ENCODE measurements around the gene EXOC6. TPM values are rescaled to one million over a fixed set of nuclear protein-coding genes. Genes with fewer than 3 reads are reported as not detected.

EXOC6 gene
- total RNA-seq, 1 experiment from 2014 or later: 19.2 TPM

DNA sequence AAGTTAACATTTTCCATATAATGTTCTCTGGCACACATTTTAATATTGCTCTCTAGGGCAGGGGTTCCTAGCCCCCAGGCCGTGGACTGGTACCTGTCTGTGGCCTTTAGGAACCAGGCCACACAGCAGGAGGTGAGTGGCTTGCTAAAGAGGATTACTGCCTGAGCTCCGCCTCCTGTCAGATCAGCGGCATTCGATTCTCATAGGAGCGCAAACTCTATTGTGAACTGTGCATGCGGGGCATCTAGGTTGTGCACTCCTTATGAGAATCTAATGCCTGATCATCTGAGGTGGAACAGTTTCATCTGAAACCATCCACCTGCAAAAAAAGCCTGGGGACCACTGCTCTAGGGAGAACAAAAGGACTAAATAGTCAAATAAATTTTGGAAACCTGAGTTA lies 65.7 kb downstream of the EXOC6 start:
- H3K4me1 Mint-ChIP-seq (ENCODE audit: low read depth, unreplicated experiment): no peaks in the 10 kb centered on the region
- no peaks in the 10 kb centered on the region for H3K9me3 Mint-ChIP-seq (ENCODE audit: low read depth, unreplicated experiment)
- no peaks in the 10 kb centered on the region for H3K36me3 Mint-ChIP-seq (ENCODE audit: insufficient read depth, unreplicated experiment)
- BruUV-seq (replicated peaks): no TSS peak
- no peak overlapping the region for H3K27ac Mint-ChIP-seq (ENCODE audit: unreplicated experiment)
- H3K27me3 Mint-ChIP-seq (ENCODE audit: unreplicated experiment): no peaks in the 10 kb centered on the region
- H3K4me3 Mint-ChIP-seq (ENCODE audit: low read depth, unreplicated experiment): no peak overlapping the region
- intact Hi-C loops (cut with micrococcal nuclease; ENCODE audit: unreplicated experiment): no loop called here
- TF ChIP-seq, protein P1, sequence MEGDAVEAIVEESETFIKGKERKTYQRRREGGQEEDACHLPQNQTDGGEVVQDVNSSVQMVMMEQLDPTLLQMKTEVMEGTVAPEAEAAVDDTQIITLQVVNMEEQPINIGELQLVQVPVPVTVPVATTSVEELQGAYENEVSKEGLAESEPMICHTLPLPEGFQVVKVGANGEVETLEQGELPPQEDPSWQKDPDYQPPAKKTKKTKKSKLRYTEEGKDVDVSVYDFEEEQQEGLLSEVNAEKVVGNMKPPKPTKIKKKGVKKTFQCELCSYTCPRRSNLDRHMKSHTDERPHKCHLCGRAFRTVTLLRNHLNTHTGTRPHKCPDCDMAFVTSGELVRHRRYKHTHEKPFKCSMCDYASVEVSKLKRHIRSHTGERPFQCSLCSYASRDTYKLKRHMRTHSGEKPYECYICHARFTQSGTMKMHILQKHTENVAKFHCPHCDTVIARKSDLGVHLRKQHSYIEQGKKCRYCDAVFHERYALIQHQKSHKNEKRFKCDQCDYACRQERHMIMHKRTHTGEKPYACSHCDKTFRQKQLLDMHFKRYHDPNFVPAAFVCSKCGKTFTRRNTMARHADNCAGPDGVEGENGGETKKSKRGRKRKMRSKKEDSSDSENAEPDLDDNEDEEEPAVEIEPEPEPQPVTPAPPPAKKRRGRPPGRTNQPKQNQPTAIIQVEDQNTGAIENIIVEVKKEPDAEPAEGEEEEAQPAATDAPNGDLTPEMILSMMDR (IDR thresholded peaks at IDR 0.05; ENCODE audit: unreplicated experiment): no peak
- DNase-seq: no peak
- CTCF ChIA-PET: no interaction called here

DNA sequence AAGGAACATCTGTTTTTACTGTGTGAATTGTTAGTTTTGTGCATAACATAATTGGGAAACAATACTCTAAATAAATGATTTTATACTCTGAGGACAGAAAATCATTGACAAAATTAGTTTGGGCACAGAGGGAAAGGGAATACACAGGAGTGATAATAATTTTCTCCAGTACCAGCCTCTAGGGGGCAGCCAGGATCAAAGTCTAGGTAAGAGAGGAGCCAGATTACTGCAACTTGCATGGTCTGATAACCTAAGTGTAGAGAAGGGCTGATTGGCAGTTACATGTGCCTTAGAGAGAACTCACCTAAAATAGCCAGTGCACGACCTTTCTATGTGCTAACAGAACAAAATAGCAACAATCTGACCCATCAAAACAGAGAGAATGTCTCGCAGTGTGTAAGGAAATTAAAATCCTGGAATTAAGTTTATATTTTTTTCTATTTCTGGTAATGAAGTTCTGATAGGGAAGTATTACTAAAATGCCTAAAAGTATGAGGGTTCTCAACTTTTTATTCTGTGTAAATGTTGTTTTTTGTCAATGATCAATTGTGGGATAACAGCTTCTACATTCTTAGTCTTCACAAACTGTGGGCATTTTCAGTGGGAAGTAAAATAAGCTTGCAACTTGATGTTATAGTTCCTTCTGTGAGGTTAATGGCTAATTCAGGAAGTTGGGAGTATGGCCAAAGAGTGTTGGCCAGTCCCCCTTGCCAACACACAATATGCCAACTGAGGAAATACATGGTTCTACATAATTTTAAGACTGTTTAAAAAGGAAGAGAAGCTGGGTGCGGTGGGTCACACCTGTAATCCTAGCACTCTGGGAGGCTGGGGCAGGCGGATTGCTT lies 66.4 kb downstream of the EXOC6 start:
- no peaks in the 10 kb centered on the region for H3K4me1 Mint-ChIP-seq (ENCODE audit: low read depth, unreplicated experiment)
- no peak overlapping the region for H3K27ac Mint-ChIP-seq (ENCODE audit: unreplicated experiment)
- no peaks in the 10 kb centered on the region for H3K9me3 Mint-ChIP-seq (ENCODE audit: low read depth, unreplicated experiment)
- no peaks in the 10 kb centered on the region for H3K27me3 Mint-ChIP-seq (ENCODE audit: unreplicated experiment)
- TF ChIP-seq, protein P1 (IDR thresholded peaks at IDR 0.05; ENCODE audit: unreplicated experiment): peak; percentile 34
- no peak overlapping the region for H3K4me3 Mint-ChIP-seq (ENCODE audit: low read depth, unreplicated experiment)
- DNase-seq: peak; percentile 63
- CTCF ChIA-PET: no interaction called here
- no peaks in the 10 kb centered on the region for H3K36me3 Mint-ChIP-seq (ENCODE audit: insufficient read depth, unreplicated experiment)
- intact Hi-C loops (cut with micrococcal nuclease; ENCODE audit: unreplicated experiment): no loop called here
- no TSS peak for BruUV-seq (replicated peaks)

DNA sequence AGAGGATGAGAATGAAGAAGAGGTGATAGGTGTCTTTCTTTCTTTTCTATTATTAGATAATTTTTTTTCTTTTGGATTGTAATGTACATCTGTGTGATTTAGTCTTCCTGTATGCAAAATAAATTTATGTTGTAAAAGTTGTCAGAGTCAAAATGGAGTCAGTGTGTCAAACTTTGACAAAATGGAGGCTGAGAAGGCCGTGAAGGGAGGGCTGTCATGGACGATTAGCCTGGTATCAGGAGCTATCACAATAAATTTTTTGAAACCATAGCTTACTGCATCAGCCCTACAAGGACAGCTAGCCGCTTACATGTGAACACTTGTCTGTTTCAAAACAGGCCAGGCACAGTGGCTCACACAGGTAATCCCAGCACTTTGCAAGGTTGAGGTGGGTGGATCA lies 67.6 kb downstream of the EXOC6 start:
- BruUV-seq (replicated peaks): no TSS peak
- Mint-ChIP-seq H3K4me1 (ENCODE audit: low read depth, unreplicated experiment) (no peaks in the 10 kb centered on the region), H3K9me3 (ENCODE audit: low read depth, unreplicated experiment) (no peaks in the 10 kb centered on the region), H3K36me3 (ENCODE audit: insufficient read depth, unreplicated experiment) (no peaks in the 10 kb centered on the region), H3K4me3 (ENCODE audit: low read depth, unreplicated experiment) (no peak overlapping the region), H3K27me3 (ENCODE audit: unreplicated experiment) (no peaks in the 10 kb centered on the region), H3K27ac (ENCODE audit: unreplicated experiment) (no peak overlapping the region)
- intact Hi-C loops (cut with micrococcal nuclease; ENCODE audit: unreplicated experiment): no loop called here
- CTCF ChIA-PET: no interaction called here
- DNase-seq: no peak
- TF ChIP-seq, protein P1 (IDR thresholded peaks at IDR 0.05; ENCODE audit: unreplicated experiment): no peak

DNA sequence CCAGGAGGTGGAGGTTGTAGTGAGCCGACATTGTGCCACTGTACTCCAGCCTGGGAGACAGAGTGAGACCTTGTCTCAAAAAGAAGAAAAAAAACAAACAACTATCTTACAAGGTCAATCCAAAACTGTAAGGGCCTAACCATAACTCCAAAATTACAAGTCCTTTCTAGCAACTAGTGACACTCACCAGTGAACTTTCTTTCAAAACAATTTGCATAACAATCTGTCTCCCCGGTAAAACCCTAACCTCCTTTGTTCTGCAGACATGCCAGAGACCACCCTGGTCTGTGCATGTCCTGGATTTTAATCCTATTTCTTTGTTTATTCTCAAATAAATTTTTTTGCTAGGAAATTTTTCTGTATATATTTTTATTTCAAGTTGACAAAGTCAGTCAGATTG lies 68.1 kb downstream of the EXOC6 start:
- H3K36me3 Mint-ChIP-seq (ENCODE audit: insufficient read depth, unreplicated experiment): no peaks in the 10 kb centered on the region
- H3K27me3 Mint-ChIP-seq (ENCODE audit: unreplicated experiment): no peaks in the 10 kb centered on the region
- H3K27ac Mint-ChIP-seq (ENCODE audit: unreplicated experiment): no peak overlapping the region
- no TSS peak for BruUV-seq (replicated peaks)
- no peaks in the 10 kb centered on the region for H3K4me1 Mint-ChIP-seq (ENCODE audit: low read depth, unreplicated experiment)
- TF ChIP-seq, protein P1 (IDR thresholded peaks at IDR 0.05; ENCODE audit: unreplicated experiment): no peak
- DNase-seq: no peak
- H3K4me3 Mint-ChIP-seq (ENCODE audit: low read depth, unreplicated experiment): no peak overlapping the region
- intact Hi-C loops (cut with micrococcal nuclease; ENCODE audit: unreplicated experiment): no loop called here
- no peaks in the 10 kb centered on the region for H3K9me3 Mint-ChIP-seq (ENCODE audit: low read depth, unreplicated experiment)
- CTCF ChIA-PET: interaction anchor here (0.6 kb wide), 1 partner anchor 68 kb away, joined by 3 read pairs; the partner anchor contains the start of gene EXOC6

Measured in Calu3 (cell line).